Cardiac muscle cell (in vitro differentiated cells and primary cell): Measurements from ENCODE around the gene MPZL1. TPM values are rescaled to one million over a fixed set of nuclear protein-coding genes. Genes with fewer than 3 reads are reported as not detected.

ENCODE experiments used
- DNase-seq, 2 donors: peaks; one replicate each; pipeline versions ENCODE4 v3.0.0 to v3.0.0-alpha.2; 2010 to 2017; ENCODE audit warnings: low read depth in 1 of 2, low spot score in 1 of 2
- H3K27ac ChIP-seq: fragments of 200-600 bp; sonication (generic); 2 replicates; pipeline ENCODE4 v1.5.1; 2016
- H3K27me3 ChIP-seq: fragments of 200-600 bp; sonication (generic); 2 replicates; pipeline ENCODE4 v1.6.0; 2016; ENCODE audit warnings: control low read depth
- H3K36me3 ChIP-seq: fragments of 200-600 bp; sonication (generic); 2 replicates; pipeline ENCODE4 v1.5.1; 2016; ENCODE audit warnings: control low read depth
- H3K4me1 ChIP-seq: fragments of 200-600 bp; sonication (generic); 2 replicates; pipeline ENCODE4 v1.8.1; 2017; ENCODE audit warnings: low read depth, mild to moderate bottlenecking, mixed run types
- H3K4me3 ChIP-seq: fragments of 200-600 bp; sonication (generic); 2 replicates; pipeline ENCODE4 v1.5.1; 2016; ENCODE audit warnings: mild to moderate bottlenecking
- H3K9me3 ChIP-seq: fragments of 200-600 bp; sonication (generic); 2 replicates; pipeline ENCODE4 v1.5.1; 2017; ENCODE audit warnings: low read depth, mild to moderate bottlenecking, control low read depth
- CTCF ChIP-seq: IDR thresholded peaks from 2 replicates; pipeline ENCODE4 v1.5.1; 2012; ENCODE audit warnings: low read depth, mild to moderate bottlenecking, low read length
- polyA plus RNA-seq: library from polyadenylated mRNA; unstranded; fragments of >200 nt; fragmentation: Nextera tagmentation; extraction: Ambion mirVana; gene quantifications from 2 replicates; pipeline ENCODE4 v1.2.1, GENCODE V29; 2016
- total RNA-seq: library from RNA; depleted of rRNA; stranded (reverse); fragments of >200 nt; gene quantifications from 2 replicates; pipeline ENCODE4 v1.2.3, GENCODE V29; 2016

MPZL1 gene
- total and polyA plus RNA-seq, 2 experiments from 2014 or later = 107 to 114 TPM

GRCh38 chr1:167837326-167837725 lies 115.5 kb downstream of the MPZL1 start:
- Histone ChIP-seq H3K4me3 (no peak overlapping the region), H3K27ac (no peak overlapping the region), H3K36me3 (no peaks in the 10 kb centered on the region), H3K27me3 (no peaks in the 10 kb centered on the region), H3K4me1 (no peaks in the 10 kb centered on the region), H3K9me3 (no peaks in the 10 kb centered on the region)
- TF ChIP-seq CTCF = no peak
- no peak for DNase-seq

- TF ChIP-seq CTCF = no peak
- Histone ChIP-seq H3K27ac (no peak overlapping the region), H3K9me3 (no peaks in the 10 kb centered on the region), H3K36me3 (no peaks in the 10 kb centered on the region), H3K27me3 (no peaks in the 10 kb centered on the region), H3K4me1 (no peaks in the 10 kb centered on the region), H3K4me3 (no peak overlapping the region)
- DNase-seq = no peak
Observed at GRCh38 chr1:167839009-167839408, 117.2 kb downstream of the MPZL1 start.

Other genes with a start within 250 kb of the MPZL1 start
- 0.56 and 0.80 TPM in 2 replicates for gene CD247, start 203.5 kb upstream of the MPZL1 start, total RNA-seq
- 1.6 TPM in 1 of 2 replicates, not detected in the other for gene CD247, start 203.5 kb upstream of the MPZL1 start, polyA plus RNA-seq
- gene CREG1, start 168.2 kb upstream of the MPZL1 start, total RNA-seq = 138 and 139 TPM in 2 replicates
- gene CREG1, start 168.2 kb upstream of the MPZL1 start, polyA plus RNA-seq = 125 and 127 TPM in 2 replicates
- gene RCSD1, start 91.8 kb upstream of the MPZL1 start, total RNA-seq = 317 and 386 TPM in 2 replicates
- 77.3 and 100 TPM in 2 replicates for gene RCSD1, start 91.8 kb upstream of the MPZL1 start, polyA plus RNA-seq
- 0.28 and 0.69 TPM in 2 replicates for gene ADCY10, start 192.2 kb downstream of the MPZL1 start, total RNA-seq
- gene ADCY10, start 192.2 kb downstream of the MPZL1 start, polyA plus RNA-seq = 0.44 and 0.82 TPM in 2 replicates
- gene DCAF6, start 214.7 kb downstream of the MPZL1 start, total RNA-seq = 50.8 and 52.0 TPM in 2 replicates
- gene DCAF6, start 214.7 kb downstream of the MPZL1 start, polyA plus RNA-seq = 92.7 and 96.1 TPM in 2 replicates
- 56.8 and 69.5 TPM in 2 replicates for gene MPC2, start 215.1 kb downstream of the MPZL1 start, total RNA-seq
- gene MPC2, start 215.1 kb downstream of the MPZL1 start, polyA plus RNA-seq = 231 and 234 TPM in 2 replicates